HL-60 (cell line): ENCODE data around the gene CCSER1.

ENCODE experiments used
- CTCF ChIP-seq: IDR thresholded peaks from one replicate; pipeline ENCODE4 v1.5.1; 2011; ENCODE audit warnings: low read length, control low read depth, inconsistent platforms; ENCODE audit not compliant: insufficient read depth
- POLR2AphosphoS5 ChIP-seq: IDR thresholded peaks from 2 replicates; pipeline ENCODE4 v1.6.1; 2012; ENCODE audit warnings: low read depth

- TF ChIP-seq POLR2AphosphoS5 (no peak), CTCF (no peak)
These were observed 8.5 kb upstream of the CCSER1 start for GRCh38 chr4:90118527-90119195.
